Upper lobe of right lung (tissue), 1 donor: Measurements from ENCODE around the gene B3GNT5. TPM values are rescaled to one million over a fixed set of nuclear protein-coding genes. Genes with fewer than 3 reads are reported as not detected.

Experiments
- ATAC-seq: fragments of 200-7000 bp; cut with Tn5 transposase; one replicate; pipeline ENCODE4 v1.9.1; 2020; ENCODE audit warnings: mild to moderate bottlenecking, moderate library complexity
- DNase-seq: peaks from one replicate; pipeline ENCODE4 v3.0.0-alpha.2; 2020
- H3K27ac ChIP-seq: fragments of 200-600 bp; one replicate; pipeline ENCODE4 v1.8.0; 2022
- H3K27me3 ChIP-seq: fragments of 200-600 bp; one replicate; pipeline ENCODE4 v1.8.0; 2022; ENCODE audit warnings: mild to moderate bottlenecking
- H3K36me3 ChIP-seq: fragments of 200-600 bp; one replicate; pipeline ENCODE4 v1.8.0; 2022
- H3K4me1 ChIP-seq: fragments of 200-600 bp; one replicate; pipeline ENCODE4 v1.8.0; 2022
- H3K4me3 ChIP-seq: fragments of 200-600 bp; one replicate; pipeline ENCODE4 v1.8.0; 2022; ENCODE audit warnings: mild to moderate bottlenecking
- H3K9me3 ChIP-seq: fragments of 200-600 bp; one replicate; pipeline ENCODE4 v1.8.0; 2022
- CTCF ChIP-seq: fragments of 200-600 bp; IDR thresholded peaks from one replicate; pipeline ENCODE4 v1.8.0; 2022; ENCODE audit warnings: antibody characterized with exemption
- intact Hi-C: fragments of 100-400 bp; cut with DNase I; formaldehyde crosslinking; loops from one replicate; pipeline ENCODE4 v1.11.0; 2022
- total RNA-seq: library from RNA; stranded (reverse); fragmentation: NEBNext Ultra II Directional; extraction: Animal tissue kit (Norgen Biotek cat#: 25700); gene quantifications from one replicate; pipeline ENCODE4 v1.2.1, GENCODE V29; 2021
- donor health status: DM: no; HTN: yes; CAD: no; lungs with severe emphysema.

The B3GNT5 gene
- total RNA-seq, 1 donor from 2014 or later = 31.0 TPM

- Histone ChIP-seq H3K4me3 (no peak overlapping the region), H3K36me3 (no peaks in the 10 kb centered on the region), H3K4me1 (peaks cover 8% of the 10 kb centered on the region), H3K27ac (no peak overlapping the region), H3K9me3 (no peaks in the 10 kb centered on the region), H3K27me3 (no peaks in the 10 kb centered on the region)
- TF ChIP-seq CTCF = no peak
- ATAC-seq (no peak), DNase-seq (no peak)
- intact Hi-C loops = no loop called here
These were observed 49.0 kb downstream of the B3GNT5 start for GRCh38 chr3:183301937-183302580.

GRCh38 chr3:183303690-183304089 lies 50.6 kb downstream of the B3GNT5 start:
- no peak overlapping the region for H3K27ac ChIP-seq

DNA sequence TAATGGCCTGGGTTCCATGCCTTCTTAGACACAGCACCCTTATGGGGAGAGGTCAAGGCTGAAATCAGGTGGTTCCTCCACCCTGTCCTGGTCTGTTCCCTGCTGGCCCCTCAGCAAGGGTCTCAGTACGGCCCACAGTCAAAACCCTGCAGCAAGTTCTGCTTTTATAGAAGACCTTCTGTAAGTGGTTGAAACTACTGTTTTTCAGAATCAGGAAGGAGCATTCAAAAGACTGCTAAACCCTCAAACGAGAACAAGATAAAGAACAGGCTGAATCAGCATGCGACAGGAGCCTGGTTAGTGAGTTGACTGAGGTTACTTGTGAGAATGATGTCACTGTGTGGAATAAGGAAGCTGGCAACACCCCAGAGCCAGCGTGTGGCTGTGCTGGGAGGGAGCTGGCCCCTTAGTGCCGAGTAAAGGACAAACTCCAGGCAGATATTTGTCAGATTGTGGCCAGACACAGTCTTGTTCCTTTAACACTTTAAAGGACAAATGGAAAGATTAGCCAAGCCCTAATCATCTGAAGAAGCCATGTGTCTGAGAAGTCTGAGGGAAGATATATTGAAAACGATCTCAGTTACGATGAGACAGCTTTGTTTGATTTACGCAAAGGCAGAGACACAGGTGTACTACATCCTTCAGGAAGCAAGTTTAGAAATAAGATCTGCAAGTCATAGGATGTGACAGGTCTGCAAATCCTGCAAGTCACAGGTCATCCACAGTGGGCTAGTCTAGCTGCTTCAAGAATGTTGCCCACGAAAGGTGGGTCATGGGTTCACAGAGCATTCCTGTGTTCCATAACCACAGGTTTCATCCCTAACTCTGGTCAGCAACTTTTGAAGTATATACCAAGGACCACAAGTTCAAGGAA lies 54.0 kb downstream of the B3GNT5 start:
- Histone ChIP-seq H3K4me1 (peaks cover 9% of the 10 kb centered on the region), H3K27ac (peak overlapping the region; percentile 5), H3K36me3 (no peaks in the 10 kb centered on the region), H3K4me3 (no peak overlapping the region), H3K9me3 (no peaks in the 10 kb centered on the region), H3K27me3 (no peaks in the 10 kb centered on the region)
- intact Hi-C loops = no loop called here
- peak; percentile 90 for DNase-seq
- TF ChIP-seq CTCF = no peak
- peak; percentile 97 for ATAC-seq

More at GRCh38 chr3:183303690-183304089, 50.6 kb downstream of the B3GNT5 start:
- Histone ChIP-seq H3K4me3 (no peak overlapping the region), H3K27me3 (no peaks in the 10 kb centered on the region), H3K4me1 (peaks cover 9% of the 10 kb centered on the region), H3K36me3 (no peaks in the 10 kb centered on the region), H3K9me3 (no peaks in the 10 kb centered on the region)
- DNase-seq (no peak), ATAC-seq (no peak)
- intact Hi-C loops = no loop called here
- no peak for TF ChIP-seq CTCF

GRCh38 chr3:183307749-183308148 lies 54.7 kb downstream of the B3GNT5 start:
- H3K4me1 ChIP-seq = peaks cover 9% of the 10 kb centered on the region
- H3K36me3 ChIP-seq = no peaks in the 10 kb centered on the region
- no peak for TF ChIP-seq CTCF
- intact Hi-C loops = no loop called here
- no peak overlapping the region for H3K27ac ChIP-seq
- no peaks in the 10 kb centered on the region for H3K9me3 ChIP-seq
- DNase-seq (no peak), ATAC-seq (no peak)
- no peaks in the 10 kb centered on the region for H3K27me3 ChIP-seq
- H3K4me3 ChIP-seq = no peak overlapping the region

GRCh38 chr3:183308751-183309150 lies 55.7 kb downstream of the B3GNT5 start:
- ATAC-seq (no peak), DNase-seq (no peak)
- H3K9me3 ChIP-seq = no peaks in the 10 kb centered on the region
- no peaks in the 10 kb centered on the region for H3K36me3 ChIP-seq
- TF ChIP-seq CTCF = no peak
- H3K4me1 ChIP-seq = peaks cover 9% of the 10 kb centered on the region
- H3K27me3 ChIP-seq = no peaks in the 10 kb centered on the region
- intact Hi-C loops = no loop called here
- no peak overlapping the region for H3K4me3 ChIP-seq
- H3K27ac ChIP-seq = no peak overlapping the region
